Progenitor cell of endocrine pancreas (in vitro differentiated cells): Measurements from ENCODE around the gene NIPBL. TPM values are rescaled to one million over a fixed set of nuclear protein-coding genes. Genes with fewer than 3 reads are reported as not detected.

Source experiments
- DNase-seq: peaks from one replicate; pipeline ENCODE4 v3.0.0; 2021; ENCODE audit warnings: low spot score; ENCODE audit not compliant: unreplicated experiment
- H3K27ac Mint-ChIP-seq: 2 replicates; pipeline ENCODE4 v1.8.0; 2021; ENCODE audit warnings: mild to moderate bottlenecking, moderate library complexity, mixed read lengths
- H3K27me3 Mint-ChIP-seq: 2 replicates; pipeline ENCODE4 v1.8.0; 2021; ENCODE audit warnings: mixed read lengths
- H3K36me3 Mint-ChIP-seq: 2 replicates; pipeline ENCODE4 v1.8.0; 2022; ENCODE audit warnings: mixed read lengths; ENCODE audit not compliant: insufficient read depth
- H3K4me1 Mint-ChIP-seq: 2 replicates; pipeline ENCODE4 v1.8.0; 2021; ENCODE audit warnings: low read depth, mixed read lengths
- H3K4me3 Mint-ChIP-seq: 2 replicates; pipeline ENCODE4 v1.8.0; 2021; ENCODE audit warnings: low read depth, mild to moderate bottlenecking, moderate library complexity, mixed read lengths
- H3K9me3 Mint-ChIP-seq: 2 replicates; pipeline ENCODE4 v1.8.0; 2021; ENCODE audit warnings: low read depth, mixed read lengths
- total RNA-seq: library from RNA; stranded (reverse); gene quantifications from 2 replicates; pipeline ENCODE4 v1.2.1, GENCODE V29; 2021
- TF ChIP-seq, protein P1 (sequence below): fragments of 200-600 bp; sonication (generic); IDR thresholded peaks from one replicate; pipeline ENCODE4 v1.5.0; 2021; ENCODE audit warnings: antibody characterized with exemption, mild to moderate bottlenecking; ENCODE audit not compliant: unreplicated experiment

The NIPBL gene
- total RNA-seq, 1 donor from 2014 or later, result 85.6 TPM

DNA sequence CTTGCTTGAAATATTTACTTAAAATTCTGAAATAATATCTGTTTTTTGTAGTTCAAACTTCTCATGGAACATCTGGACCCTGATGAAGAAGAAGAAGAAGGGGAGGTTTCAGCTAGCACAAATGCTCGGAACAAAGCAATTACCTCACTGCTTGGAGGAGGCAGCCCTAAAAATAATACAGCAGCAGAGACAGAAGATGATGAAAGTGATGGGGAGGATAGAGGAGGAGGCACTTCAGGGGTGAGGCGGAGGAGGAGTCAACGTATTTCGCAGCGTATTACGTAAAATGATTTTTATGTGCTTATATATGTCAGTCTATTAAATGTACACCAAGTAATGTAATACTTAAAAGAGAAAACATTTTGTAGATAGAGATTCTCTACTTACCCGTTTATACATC lies 187.2 kb downstream of the NIPBL start:
- Mint-ChIP-seq H3K27ac (no peak overlapping the region), H3K4me1 (no peaks in the 10 kb centered on the region), H3K27me3 (no peaks in the 10 kb centered on the region), H3K36me3 (peaks cover 31% of the 10 kb centered on the region), H3K4me3 (no peak overlapping the region), H3K9me3 (no peaks in the 10 kb centered on the region)
- no peak for DNase-seq
- TF ChIP-seq, protein P1, sequence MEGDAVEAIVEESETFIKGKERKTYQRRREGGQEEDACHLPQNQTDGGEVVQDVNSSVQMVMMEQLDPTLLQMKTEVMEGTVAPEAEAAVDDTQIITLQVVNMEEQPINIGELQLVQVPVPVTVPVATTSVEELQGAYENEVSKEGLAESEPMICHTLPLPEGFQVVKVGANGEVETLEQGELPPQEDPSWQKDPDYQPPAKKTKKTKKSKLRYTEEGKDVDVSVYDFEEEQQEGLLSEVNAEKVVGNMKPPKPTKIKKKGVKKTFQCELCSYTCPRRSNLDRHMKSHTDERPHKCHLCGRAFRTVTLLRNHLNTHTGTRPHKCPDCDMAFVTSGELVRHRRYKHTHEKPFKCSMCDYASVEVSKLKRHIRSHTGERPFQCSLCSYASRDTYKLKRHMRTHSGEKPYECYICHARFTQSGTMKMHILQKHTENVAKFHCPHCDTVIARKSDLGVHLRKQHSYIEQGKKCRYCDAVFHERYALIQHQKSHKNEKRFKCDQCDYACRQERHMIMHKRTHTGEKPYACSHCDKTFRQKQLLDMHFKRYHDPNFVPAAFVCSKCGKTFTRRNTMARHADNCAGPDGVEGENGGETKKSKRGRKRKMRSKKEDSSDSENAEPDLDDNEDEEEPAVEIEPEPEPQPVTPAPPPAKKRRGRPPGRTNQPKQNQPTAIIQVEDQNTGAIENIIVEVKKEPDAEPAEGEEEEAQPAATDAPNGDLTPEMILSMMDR, result no peak

DNA sequence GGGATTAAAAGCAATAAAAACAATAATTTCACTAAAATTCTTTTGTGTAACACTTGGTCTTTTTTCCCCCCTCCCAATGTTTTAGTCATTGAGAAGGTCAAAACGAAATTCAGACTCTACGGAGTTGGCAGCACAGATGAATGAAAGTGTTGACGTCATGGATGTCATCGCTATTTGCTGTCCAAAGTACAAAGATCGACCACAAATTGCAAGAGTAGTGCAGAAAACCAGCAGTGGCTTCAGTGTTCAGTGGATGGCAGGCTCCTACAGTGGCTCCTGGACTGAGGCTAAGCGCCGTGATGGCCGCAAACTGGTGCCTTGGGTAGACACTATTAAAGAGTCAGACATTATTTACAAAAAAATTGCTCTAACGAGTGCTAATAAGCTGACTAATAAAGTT lies 187.9 kb downstream of the NIPBL start:
- peaks cover 28% of the 10 kb centered on the region for H3K36me3 Mint-ChIP-seq
- TF ChIP-seq, protein P1, result no peak
- no peak overlapping the region for H3K4me3 Mint-ChIP-seq
- H3K9me3 Mint-ChIP-seq, result no peaks in the 10 kb centered on the region
- H3K27me3 Mint-ChIP-seq, result no peaks in the 10 kb centered on the region
- no peaks in the 10 kb centered on the region for H3K4me1 Mint-ChIP-seq
- DNase-seq, result no peak
- no peak overlapping the region for H3K27ac Mint-ChIP-seq

DNA sequence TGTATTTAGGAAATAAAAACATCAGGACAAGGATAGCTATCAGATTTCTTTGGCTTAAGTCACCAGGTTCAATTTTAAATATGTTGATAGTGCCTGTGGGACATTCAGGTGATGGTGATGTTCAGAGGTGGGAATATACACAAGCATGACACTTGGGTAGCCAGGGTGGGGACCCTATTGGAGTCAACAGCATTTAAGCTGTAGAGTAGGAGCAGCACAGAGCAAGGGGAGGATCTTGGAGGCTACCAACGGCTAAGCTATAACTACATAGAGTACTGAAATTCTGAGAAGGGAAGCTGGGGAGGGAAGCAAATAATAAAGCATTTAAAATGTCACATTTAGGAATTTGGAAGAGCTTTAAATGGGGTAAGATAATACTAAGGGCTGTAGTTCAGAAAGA lies 194.9 kb downstream of the NIPBL start:
- TF ChIP-seq, protein P1, result no peak
- Mint-ChIP-seq H3K4me1 (no peaks in the 10 kb centered on the region), H3K27me3 (peaks cover 4% of the 10 kb centered on the region), H3K9me3 (no peaks in the 10 kb centered on the region), H3K4me3 (no peak overlapping the region), H3K27ac (no peak overlapping the region), H3K36me3 (peaks cover 3% of the 10 kb centered on the region)
- DNase-seq, result no peak

DNA sequence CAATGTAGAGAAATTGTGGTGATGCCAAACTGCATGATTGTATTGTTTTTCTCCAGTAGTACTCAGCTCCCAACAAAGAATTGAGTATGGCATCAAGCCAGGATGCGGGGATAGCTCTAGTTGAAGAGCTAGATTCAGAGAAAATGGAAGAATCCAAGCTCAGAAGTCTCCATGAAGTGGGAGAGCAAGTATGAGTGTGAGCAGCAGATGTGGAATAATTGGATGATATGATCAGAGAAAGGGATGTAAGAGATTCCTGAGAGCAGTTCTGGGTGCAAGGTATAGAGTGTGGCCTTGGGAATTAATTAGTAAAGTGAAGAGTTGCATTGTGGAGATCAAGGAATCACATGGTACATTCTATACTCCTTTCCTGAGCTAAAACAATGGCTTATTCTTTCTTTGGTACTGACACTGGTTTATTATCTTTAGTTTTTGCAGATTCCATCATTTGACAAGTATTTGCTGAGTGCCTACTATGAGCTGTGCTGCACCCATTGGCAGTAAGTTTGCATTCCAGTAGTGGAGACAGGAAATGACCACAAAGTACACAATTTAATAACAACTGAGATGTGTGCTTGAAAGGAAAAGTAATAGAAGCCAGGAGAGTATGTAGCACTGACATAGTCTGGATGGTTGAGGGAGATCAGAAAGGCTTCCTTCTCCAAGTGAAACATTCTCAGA lies 195.5 kb downstream of the NIPBL start:
- TF ChIP-seq, protein P1, result no peak
- Mint-ChIP-seq H3K27ac (no peak overlapping the region), H3K4me3 (no peak overlapping the region), H3K36me3 (peaks cover 2% of the 10 kb centered on the region), H3K27me3 (peaks cover 7% of the 10 kb centered on the region), H3K9me3 (no peaks in the 10 kb centered on the region), H3K4me1 (no peaks in the 10 kb centered on the region)
- DNase-seq, result no peak

DNA sequence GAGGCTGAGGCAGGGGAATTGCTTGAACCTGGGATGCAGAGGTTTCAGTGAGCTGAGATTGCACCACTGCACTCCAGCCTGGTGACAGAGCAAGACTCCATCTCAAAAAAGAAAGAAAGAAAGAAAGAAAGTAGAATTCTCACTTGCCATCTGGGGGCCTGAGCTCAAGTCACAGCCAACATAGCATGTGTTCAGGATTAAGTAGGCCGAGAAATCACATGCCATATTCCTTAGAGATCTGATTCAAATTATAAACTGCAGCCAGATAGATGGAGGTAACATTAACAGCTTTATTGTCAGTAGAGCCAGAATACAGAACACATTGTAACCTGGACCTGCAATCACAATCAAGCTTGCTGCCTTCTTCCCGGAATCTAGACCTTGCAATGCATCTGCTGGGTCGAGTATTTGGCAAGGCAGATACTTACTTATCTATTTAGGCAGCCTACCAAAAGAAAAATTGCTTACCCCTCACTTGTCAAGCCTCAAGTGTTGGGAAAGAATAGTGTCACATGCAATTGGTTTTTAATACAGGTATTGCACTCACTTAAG lies 198.9 kb downstream of the NIPBL start:
- no peak for DNase-seq
- no peaks in the 10 kb centered on the region for H3K4me1 Mint-ChIP-seq
- peaks cover 21% of the 10 kb centered on the region for H3K27me3 Mint-ChIP-seq
- peaks cover 20% of the 10 kb centered on the region for H3K36me3 Mint-ChIP-seq
- TF ChIP-seq, protein P1, result no peak
- H3K27ac Mint-ChIP-seq, result no peak overlapping the region
- H3K9me3 Mint-ChIP-seq, result peaks cover 5% of the 10 kb centered on the region
- no peak overlapping the region for H3K4me3 Mint-ChIP-seq
